NT2/D1 (cell line): Measurements from ENCODE around the gene TFDP1.

Source experiments
- DNase-seq: peaks from one replicate; pipeline ENCODE4 v3.0.0-alpha.2; 2011; ENCODE audit warnings: low read depth, low spot score
- H3K27me3 ChIP-seq: 2 replicates; pipeline ENCODE4 v1.6.0; 2011; ENCODE audit warnings: mild to moderate bottlenecking; ENCODE audit not compliant: insufficient read length, insufficient read depth
- H3K36me3 ChIP-seq: 2 replicates; pipeline ENCODE4 v1.6.1; 2011; ENCODE audit warnings: mild to moderate bottlenecking, low read length, mixed read lengths; ENCODE audit not compliant: insufficient read depth, insufficient read length
- H3K4me1 ChIP-seq: 2 replicates; pipeline ENCODE4 v1.5.1; 2011; ENCODE audit not compliant: insufficient read depth, insufficient read length
- H3K4me3 ChIP-seq: 2 replicates; pipeline ENCODE4 v1.5.1; 2011; ENCODE audit warnings: low read depth; ENCODE audit not compliant: insufficient read length
- H3K9ac ChIP-seq: 2 replicates; pipeline ENCODE4 v1.6.0; 2011; ENCODE audit warnings: low read depth; ENCODE audit not compliant: insufficient read length
- H3K9me3 ChIP-seq: 2 replicates; pipeline ENCODE4 v1.5.1; 2011; ENCODE audit warnings: mild to moderate bottlenecking, low read length; ENCODE audit not compliant: insufficient read depth
- SUZ12 ChIP-seq: IDR thresholded peaks from 2 replicates; pipeline ENCODE4 v1.6.1; 2011; ENCODE audit not compliant: insufficient read length, insufficient read depth; ENCODE audit errors: extremely low read depth
- YY1 ChIP-seq: IDR thresholded peaks from 2 replicates; pipeline ENCODE4 v1.6.1; 2011; ENCODE audit not compliant: insufficient read length, insufficient read depth
- ZNF274 ChIP-seq: IDR thresholded peaks from 2 replicates; pipeline ENCODE4 v1.6.1; 2011; ENCODE audit warnings: mild to moderate bottlenecking, low read depth, low read length

TFDP1 gene

DNA sequence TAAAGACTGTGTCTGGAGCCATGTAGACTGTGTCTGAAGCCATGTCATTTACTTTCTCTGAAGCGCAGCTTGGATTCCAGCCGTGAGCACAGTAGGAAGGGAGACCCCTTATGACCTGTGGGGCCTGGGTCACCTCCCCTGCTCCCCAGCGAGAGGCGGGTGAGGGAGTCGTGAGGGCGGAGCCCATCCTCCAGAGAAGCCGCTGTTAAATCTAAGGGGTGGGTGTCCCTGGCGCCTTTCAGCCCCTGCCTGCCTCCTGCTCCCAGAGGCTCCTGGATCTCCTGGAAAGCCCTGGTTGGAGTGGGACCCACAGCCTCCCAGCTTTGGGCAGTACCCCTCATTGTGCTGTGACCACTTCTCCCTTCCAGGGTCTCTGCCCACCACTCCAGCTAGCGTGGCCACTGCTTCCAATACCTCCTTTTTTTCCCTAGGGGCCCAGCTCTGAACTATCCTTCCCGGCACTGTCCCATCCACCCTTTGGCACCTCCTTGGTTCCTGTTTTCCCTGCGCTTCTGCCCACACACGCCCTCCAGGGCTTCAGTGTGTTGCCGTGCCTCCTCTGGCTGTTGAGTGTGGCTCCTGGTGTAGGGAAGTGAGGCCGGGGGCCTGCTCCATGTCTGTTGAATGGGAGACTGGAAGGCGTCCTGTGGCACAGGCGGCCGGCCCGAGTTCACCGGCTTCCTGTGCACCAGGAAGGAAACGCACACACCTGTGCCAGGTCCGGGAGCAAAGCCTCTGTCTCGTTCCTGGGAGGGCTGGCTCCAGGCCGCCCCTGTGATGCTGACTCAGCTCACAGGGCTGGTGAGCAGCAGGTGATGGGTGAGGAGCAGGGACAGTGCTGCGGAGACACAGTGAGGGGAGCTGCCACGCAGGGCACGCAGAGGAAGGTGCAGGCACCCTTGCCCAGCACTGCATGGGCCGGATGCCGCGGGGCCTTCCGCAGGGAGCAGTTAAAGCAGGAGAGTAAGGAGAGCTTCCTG lies 44.0 kb downstream of the TFDP1 start:
- H3K4me3 ChIP-seq = no peak overlapping the region
- H3K4me1 ChIP-seq = no peaks in the 10 kb centered on the region
- no peak for DNase-seq
- H3K36me3 ChIP-seq = peaks cover 80% of the 10 kb centered on the region
- TF ChIP-seq YY1 = no peak
- no peak for TF ChIP-seq SUZ12
- no peak for TF ChIP-seq ZNF274
- no peak overlapping the region for H3K9ac ChIP-seq
- H3K9me3 ChIP-seq = no peaks in the 10 kb centered on the region
- no peaks in the 10 kb centered on the region for H3K27me3 ChIP-seq

DNA sequence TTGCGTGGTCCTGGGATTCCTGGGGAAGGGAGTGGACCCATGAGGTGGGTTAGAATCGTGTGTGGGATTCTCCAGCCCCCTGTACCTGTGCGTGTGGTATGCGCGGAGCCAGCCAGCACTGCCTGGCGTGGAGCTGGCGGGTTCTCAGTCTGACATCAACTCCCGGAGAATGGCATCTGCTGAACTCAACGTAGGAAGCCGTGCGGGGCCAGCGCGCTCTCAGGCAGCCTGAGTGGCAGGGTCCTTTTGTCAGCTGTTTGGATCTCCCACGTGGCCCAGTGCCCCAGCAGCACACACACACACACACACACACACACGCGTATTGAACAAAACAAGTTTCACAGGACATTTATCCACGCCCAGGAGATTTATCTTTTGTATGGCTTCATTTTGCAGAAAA lies 45.3 kb downstream of the TFDP1 start:
- no peak for DNase-seq
- TF ChIP-seq ZNF274 (no peak), SUZ12 (no peak), YY1 (no peak)
- no peaks in the 10 kb centered on the region for H3K27me3 ChIP-seq
- H3K4me1 ChIP-seq = no peaks in the 10 kb centered on the region
- H3K36me3 ChIP-seq = peaks cover 82% of the 10 kb centered on the region
- no peak overlapping the region for H3K4me3 ChIP-seq
- no peak overlapping the region for H3K9ac ChIP-seq
- no peaks in the 10 kb centered on the region for H3K9me3 ChIP-seq

DNA sequence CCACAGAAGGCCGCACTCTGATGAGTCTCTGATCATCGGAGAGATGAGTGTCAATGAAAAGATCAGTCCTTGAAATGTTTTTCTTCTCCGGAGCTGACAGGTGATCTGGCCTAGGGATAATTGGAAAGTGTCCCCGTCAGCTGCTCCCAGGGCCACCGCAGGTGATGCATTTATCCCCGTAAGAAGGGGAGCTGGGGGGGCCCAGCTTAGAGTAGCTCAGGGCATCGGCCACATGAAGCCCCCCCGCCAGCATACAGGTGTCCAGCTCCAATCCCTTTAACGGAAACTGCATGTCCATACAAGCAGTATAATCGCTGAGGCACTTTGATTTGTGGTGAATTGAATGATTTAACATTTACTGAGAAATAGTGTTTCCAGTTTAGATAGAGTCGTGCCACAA lies 45.7 kb downstream of the TFDP1 start:
- no peak for DNase-seq
- peaks cover 82% of the 10 kb centered on the region for H3K36me3 ChIP-seq

DNA sequence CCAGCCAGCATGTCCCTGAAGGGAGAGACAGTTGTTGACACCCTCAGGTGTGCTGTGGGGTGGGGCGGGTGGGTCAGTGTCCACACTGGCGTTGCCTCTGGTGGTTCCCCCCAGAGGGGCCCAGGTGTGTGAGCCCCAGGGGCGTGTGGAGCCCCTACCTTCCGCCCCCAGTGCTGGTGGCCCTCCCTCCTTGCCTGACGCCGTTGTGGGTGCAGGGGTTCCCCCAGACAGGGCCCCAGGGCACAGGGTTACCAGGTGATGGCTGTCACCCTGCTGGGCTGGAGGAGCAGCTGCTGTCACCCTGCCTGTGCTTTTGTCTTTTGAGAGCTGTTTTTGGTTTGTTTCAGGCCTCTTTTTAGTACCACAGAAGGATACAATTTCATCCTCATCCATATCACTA lies 46.3 kb downstream of the TFDP1 start:
- DNase-seq = no peak
- no peak for TF ChIP-seq ZNF274
- no peak for TF ChIP-seq YY1
- TF ChIP-seq SUZ12 = no peak
- Histone ChIP-seq H3K36me3 (peaks cover 83% of the 10 kb centered on the region), H3K9me3 (no peaks in the 10 kb centered on the region), H3K4me1 (no peaks in the 10 kb centered on the region), H3K9ac (no peak overlapping the region), H3K4me3 (no peak overlapping the region), H3K27me3 (no peaks in the 10 kb centered on the region)

More for the DNA sequence above, 45.7 kb downstream of the TFDP1 start:
- no peaks in the 10 kb centered on the region for H3K9me3 ChIP-seq
- no peaks in the 10 kb centered on the region for H3K4me1 ChIP-seq
- H3K27me3 ChIP-seq = no peaks in the 10 kb centered on the region
- TF ChIP-seq SUZ12 (no peak), ZNF274 (no peak), YY1 (no peak)
- H3K9ac ChIP-seq = no peak overlapping the region
- no peak overlapping the region for H3K4me3 ChIP-seq

DNA sequence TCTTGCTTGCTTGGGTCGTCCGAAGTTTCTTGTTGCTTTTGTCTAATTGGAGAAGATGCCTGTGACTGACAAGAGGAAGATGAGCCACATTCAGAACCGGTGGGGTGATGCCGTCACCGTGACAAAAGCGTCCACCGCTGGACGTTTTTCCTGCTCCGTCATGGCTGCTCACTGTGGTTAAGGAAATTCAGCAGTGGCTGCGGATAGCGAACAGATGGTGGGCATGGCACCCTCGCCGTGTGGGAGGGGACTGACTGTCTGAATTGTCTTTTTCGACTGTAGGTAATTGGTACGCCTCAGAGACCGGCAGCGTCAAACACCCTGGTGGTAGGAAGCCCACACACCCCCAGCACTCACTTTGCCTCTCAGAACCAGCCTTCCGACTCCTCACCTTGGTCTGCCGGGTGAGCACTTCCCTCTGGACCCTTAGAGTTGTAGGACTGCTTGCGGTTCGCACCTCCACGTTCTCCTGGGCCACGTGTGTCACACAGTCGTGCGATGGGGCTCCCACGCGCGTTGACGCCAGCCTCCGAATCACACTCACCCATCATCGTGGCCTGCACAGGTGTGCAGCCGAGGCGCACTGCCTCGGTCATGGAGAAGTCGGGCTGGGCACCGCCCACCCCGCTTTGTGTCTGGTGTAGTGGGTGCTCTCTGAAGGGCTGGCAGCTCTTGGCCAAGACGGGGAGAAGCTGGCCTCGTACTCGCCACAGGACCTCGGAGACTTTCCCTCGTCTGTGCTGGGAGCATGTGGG lies 47.0 kb downstream of the TFDP1 start:
- no peak for DNase-seq
- Histone ChIP-seq H3K9ac (no peak overlapping the region), H3K9me3 (no peaks in the 10 kb centered on the region), H3K4me1 (no peaks in the 10 kb centered on the region), H3K27me3 (no peaks in the 10 kb centered on the region), H3K4me3 (no peak overlapping the region), H3K36me3 (peaks cover 87% of the 10 kb centered on the region)
- TF ChIP-seq ZNF274 = no peak
- TF ChIP-seq YY1 = no peak
- TF ChIP-seq SUZ12 = no peak

DNA sequence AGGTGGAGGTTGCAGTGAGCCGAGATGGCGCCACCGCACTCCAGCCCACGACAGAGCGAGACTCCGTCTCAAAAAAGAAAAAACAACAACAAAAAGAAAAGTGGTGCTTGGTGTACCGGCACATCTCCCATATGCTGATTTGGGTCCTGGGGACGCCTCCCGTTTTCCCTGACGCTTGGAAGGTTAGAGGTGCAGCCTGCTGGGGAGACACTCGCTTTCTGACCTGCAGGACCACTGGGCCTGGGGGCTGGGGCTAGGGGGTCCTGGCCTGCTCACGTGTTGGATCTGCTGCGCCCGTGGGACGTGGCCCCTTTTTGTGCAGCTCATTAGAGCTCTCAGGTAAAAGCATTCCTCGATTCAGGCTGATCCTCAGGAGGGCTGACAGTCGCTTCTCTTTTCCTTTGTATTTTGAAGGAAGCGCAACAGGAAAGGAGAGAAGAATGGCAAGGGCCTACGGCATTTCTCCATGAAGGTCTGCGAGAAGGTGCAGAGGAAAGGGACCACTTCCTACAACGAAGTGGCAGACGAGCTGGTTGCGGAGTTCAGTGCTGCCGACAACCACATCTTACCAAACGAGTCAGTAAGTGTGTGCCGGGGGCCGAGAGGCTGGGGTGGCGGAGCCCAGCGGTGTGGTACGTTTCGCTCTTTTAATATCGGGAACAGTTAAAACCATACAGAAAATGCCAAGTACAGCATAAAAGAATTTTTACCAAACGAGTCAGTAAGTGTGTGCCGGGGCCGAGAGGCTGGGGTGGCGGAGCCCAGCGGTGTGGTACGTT lies 48.3 kb downstream of the TFDP1 start:
- H3K9me3 ChIP-seq = no peaks in the 10 kb centered on the region
- peaks cover 90% of the 10 kb centered on the region for H3K36me3 ChIP-seq
- H3K9ac ChIP-seq = no peak overlapping the region
- no peak overlapping the region for H3K4me3 ChIP-seq
- no peak for DNase-seq
- no peaks in the 10 kb centered on the region for H3K27me3 ChIP-seq
- no peaks in the 10 kb centered on the region for H3K4me1 ChIP-seq
- TF ChIP-seq ZNF274 (no peak), SUZ12 (no peak), YY1 (no peak)
